IMR-90 (cell line): ENCODE results near the gene TNFAIP8.

Experiments
- BHLHE40 ChIP-seq: fragments of 150-350 bp; IDR thresholded peaks from 2 replicates; pipeline ENCODE4 v1.6.1; 2016; ENCODE audit warnings: mild to moderate bottlenecking, low read depth, low read length
- CEBPB ChIP-seq: IDR thresholded peaks from 2 replicates; pipeline ENCODE4 v1.6.1; 2012; ENCODE audit warnings: low read depth, low read length, improper control_type of control experiment
- CHD1 ChIP-seq: IDR thresholded peaks from 2 replicates; pipeline ENCODE4 v1.6.1; 2012; ENCODE audit warnings: low read depth, low read length, improper control_type of control experiment
- CTCF ChIP-seq: conservative IDR thresholded peaks from 2 replicates; pipeline ENCODE4 v1.5.1; 2012; ENCODE audit warnings: mild to moderate bottlenecking, low read depth, low read length, improper control_type of control experiment
- ELK1 ChIP-seq: fragments of 150-350 bp; IDR thresholded peaks from 2 replicates; pipeline ENCODE4 v1.6.1; 2016; ENCODE audit warnings: low read depth, mild to moderate bottlenecking, low read length, moderate library complexity, borderline replicate concordance
- FOS ChIP-seq: fragments of 150-350 bp; IDR thresholded peaks from 2 replicates; pipeline ENCODE4 v1.6.1; 2016; ENCODE audit warnings: low read depth, low read length
- MAFK ChIP-seq: IDR thresholded peaks from 2 replicates; pipeline ENCODE4 v1.6.1; 2012; ENCODE audit warnings: low read depth, low read length, improper control_type of control experiment
- MAZ ChIP-seq: IDR thresholded peaks from 2 replicates; pipeline ENCODE4 v1.6.1; 2012; ENCODE audit warnings: low read depth, mild to moderate bottlenecking, low read length, improper control_type of control experiment, moderate library complexity, borderline replicate concordance
- NFE2L2 ChIP-seq: fragments of 150-350 bp; IDR thresholded peaks from 2 replicates; pipeline ENCODE4 v1.6.1; 2016; ENCODE audit warnings: low read depth, mild to moderate bottlenecking, low read length
- POLR2A ChIP-seq: IDR thresholded peaks from 2 replicates; pipeline ENCODE4 v1.6.1; 2012; ENCODE audit warnings: mild to moderate bottlenecking, low read depth, low read length
- RAD21 ChIP-seq: IDR thresholded peaks from 2 replicates; pipeline ENCODE4 v1.6.1; 2012; ENCODE audit warnings: low read length, improper control_type of control experiment
- RCOR1 ChIP-seq: IDR thresholded peaks from 2 replicates; pipeline ENCODE4 v1.6.1; 2012; ENCODE audit warnings: mild to moderate bottlenecking, low read length, improper control_type of control experiment; ENCODE audit not compliant: insufficient replicate concordance
- SMC3 ChIP-seq: fragments of 150-350 bp; IDR thresholded peaks from 2 replicates; pipeline ENCODE4 v1.6.1; 2016; ENCODE audit warnings: low read depth, mild to moderate bottlenecking, antibody characterized with exemption, low read length, moderate library complexity
- USF2 ChIP-seq: fragments of 150-350 bp; IDR thresholded peaks from 2 replicates; pipeline ENCODE4 v1.6.1; 2017; ENCODE audit warnings: mild to moderate bottlenecking, antibody characterized with exemption, low read length, low read depth

GRCh38 chr5:119378075-119378700 is 22.4 kb downstream of the TNFAIP8 start:
- TF ChIP-seq CTCF, result no peak
- no peak for TF ChIP-seq RAD21
- TF ChIP-seq SMC3, result no peak
- TF ChIP-seq CHD1, result no peak
- no peak for TF ChIP-seq ELK1
- no peak for TF ChIP-seq MAZ
- TF ChIP-seq POLR2A, result no peak
- TF ChIP-seq CEBPB, result no peak
- no peak for TF ChIP-seq USF2
- TF ChIP-seq RCOR1, result no peak
- no peak for TF ChIP-seq BHLHE40
- TF ChIP-seq NFE2L2, result no peak
- no peak for TF ChIP-seq FOS
- TF ChIP-seq MAFK, result no peak
